K562 (cell line): ENCODE results near the gene LRP2. TPM values are rescaled to one million over a fixed set of nuclear protein-coding genes. Genes with fewer than 3 reads are reported as not detected.

Source experiments
- ATAC-seq: fragments of 200-7000 bp; cut with Tn5 transposase; 3 replicates; pipeline ENCODE4 v1.9.1; 2020; ENCODE audit warnings: moderate library complexity
- BruUV-seq: library from RNA; stranded (reverse); fragments of 400-500 nt; replicated peaks from 2 replicates; lab custom pipeline; 2021; lab: Mats Ljungman, UMichigan
- CTCF ChIA-PET: fragments of 300-600 bp; formaldehyde crosslinking; extraction: SDS; loops from one replicate; lab custom pipeline; 2021; ENCODE audit warnings: low intra/inter-chr PET ratio; lab: Yijun Ruan, JAX
- POLR2A ChIA-PET: fragments of 300-600, 350-650 bp; sonication (Branson Sonifier 250); formaldehyde crosslinking; extraction: SDS; loops from one replicate; lab custom pipeline; 2021; ENCODE audit warnings: antibody characterized with exemption, inconsistent platforms; lab: Yijun Ruan, JAX
- DNase-seq, 4 experiments: peaks; one replicate each; pipeline versions ENCODE4 v3.0.0 to v3.0.0-alpha.2; 2011 to 2018; ENCODE audit warnings: low spot score in 3 of 4, mixed read lengths in 3 of 4; ENCODE audit errors: extremely low read depth in 1 of 4
- FAIRE-seq: peaks from 2 replicates; lab custom pipeline; 2011; peaks lifted over from hg19 to GRCh38; lab: Jason Lieb, UNC
- H2AFZ ChIP-seq: 2 replicates; pipeline ENCODE4 v1.6.0; 2011; ENCODE audit warnings: low read depth, low read length, control low read depth, inconsistent platforms
- H3K27ac ChIP-seq: fragments of 200-600 bp; 3 replicates; pipeline ENCODE4 v1.8.0; 2011; ENCODE audit warnings: low read depth, mild to moderate bottlenecking, control low read depth, inconsistent platforms, low read length, moderate library complexity, mixed read lengths; ENCODE audit errors: extremely low read depth
- H3K27me3 ChIP-seq, 2 experiments: fragments of 300-600 bp in 1 of 2; 2 replicates in 1 of 2; 3 replicates in 1 of 2; pipeline versions ENCODE4 v1.6.0 to v1.8.0; 2011; ENCODE audit warnings: inconsistent platforms in 2 of 2, low read length in 2 of 2, mild to moderate bottlenecking in 1 of 2, mixed read lengths in 1 of 2, moderate library complexity in 1 of 2; ENCODE audit not compliant: control insufficient read depth in 2 of 2, insufficient read depth in 2 of 2
- H3K36me3 ChIP-seq: fragments of 300-600 bp; 3 replicates; pipeline ENCODE4 v1.8.0; 2011; ENCODE audit warnings: mild to moderate bottlenecking, low read length, inconsistent platforms; ENCODE audit not compliant: control insufficient read depth, insufficient read depth
- H3K4me1 ChIP-seq, 2 experiments: fragments of 200-600 bp in 1 of 2; replicated peaks in 1 of 2; 2 replicates in 1 of 2; 3 replicates in 1 of 2; pipeline versions ENCODE4 v1.5.1 to v1.8.0; 2011; ENCODE audit warnings: inconsistent platforms in 2 of 2, low read length in 2 of 2, mild to moderate bottlenecking in 1 of 2, mixed read lengths in 1 of 2, moderate library complexity in 1 of 2; ENCODE audit not compliant: control insufficient read depth in 2 of 2, insufficient read depth in 2 of 2
- H3K4me2 ChIP-seq: 2 replicates; pipeline ENCODE4 v1.6.1; 2011; ENCODE audit warnings: low read length, control low read depth, inconsistent platforms, mixed read lengths; ENCODE audit not compliant: insufficient read depth
- H3K4me3 ChIP-seq: fragments of 200-600 bp; sonication (generic), shearing (Covaris generic); 2 replicates; pipeline ENCODE4 v1.5.1; 2016; ENCODE audit warnings: control low read depth, inconsistent platforms
- H3K79me2 ChIP-seq: fragments of 200-600 bp; 3 replicates; pipeline ENCODE4 v1.8.0; 2011; ENCODE audit warnings: low read length, inconsistent platforms; ENCODE audit not compliant: control insufficient read depth, insufficient read depth
- H3K9ac ChIP-seq, 2 experiments: 2 replicates each; pipeline versions ENCODE4 v1.6.0 to v1.6.1; 2011; ENCODE audit warnings: low read depth in 2 of 2, low read length in 2 of 2, control low read depth in 1 of 2, inconsistent platforms in 1 of 2, mild to moderate bottlenecking in 1 of 2, mixed read lengths in 1 of 2; ENCODE audit not compliant: insufficient read depth in 1 of 2
- H3K9me1 ChIP-seq: one replicate; pipeline ENCODE4 v1.6.0; 2011; ENCODE audit warnings: inconsistent platforms, mild to moderate bottlenecking, low read length, moderate library complexity; ENCODE audit not compliant: control insufficient read depth, insufficient read depth
- H3K9me3 ChIP-seq: replicated peaks from 2 replicates; pipeline ENCODE4 v1.5.1; 2011; ENCODE audit warnings: low read depth, low read length, inconsistent platforms; ENCODE audit not compliant: control insufficient read depth, insufficient read depth
- H4K20me1 ChIP-seq: replicated peaks from 2 replicates; pipeline ENCODE4 v1.6.1; 2011; ENCODE audit warnings: low read length, inconsistent platforms, mixed read lengths; ENCODE audit not compliant: control insufficient read depth, insufficient read depth
- ARID3B ChIP-seq: fragments of 250-450 bp; sonication (Bioruptor Pico); IDR thresholded peaks from 2 replicates; pipeline ENCODE4 v1.4.0; 2020; ENCODE audit warnings: borderline replicate concordance
- CHCHD3 ChIP-seq: fragments of 250-450 bp; sonication (Bioruptor Pico); IDR thresholded peaks from 2 replicates; pipeline ENCODE4 v2.1.2; 2022; ENCODE audit warnings: mild to moderate bottlenecking
- CTBP1 ChIP-seq: fragments of 450-650 bp; IDR thresholded peaks from 2 replicates; pipeline ENCODE4 v1.6.1; 2016; ENCODE audit warnings: borderline replicate concordance
- HNRNPUL1 ChIP-seq: fragments of 200-400 bp; formaldehyde crosslinking; IDR thresholded peaks from 2 replicates; pipeline ENCODE4 v1.6.1; 2017; ENCODE audit warnings: low read length
- JUNB ChIP-seq: fragments of 450-650 bp; formaldehyde crosslinking; conservative IDR thresholded peaks from 2 replicates; pipeline ENCODE4 v1.4.0; 2020; ENCODE audit warnings: mild to moderate bottlenecking
- SP1 ChIP-seq: sonication (generic); formaldehyde crosslinking; IDR thresholded peaks from 2 replicates; pipeline ENCODE4 v1.8.1; 2022; ENCODE audit warnings: mild to moderate bottlenecking, missing genetic modification reagents
- ZFP30 ChIP-seq: fragments of 250-450 bp; sonication (Bioruptor Pico); IDR thresholded peaks from 2 replicates; pipeline ENCODE4 v1.8.0; 2022; ENCODE audit warnings: moderate library complexity, mild to moderate bottlenecking, inconsistent platforms, borderline replicate concordance
- ZNF224 ChIP-seq: sonication (generic); formaldehyde crosslinking; IDR thresholded peaks from 2 replicates; pipeline ENCODE4 v1.8.0; 2022; ENCODE audit warnings: mild to moderate bottlenecking, missing genetic modification reagents
- ZNF282 ChIP-seq: sonication (generic); formaldehyde crosslinking; IDR thresholded peaks from 2 replicates; pipeline ENCODE4 v1.8.1; 2023; ENCODE audit warnings: missing genetic modification reagents
- ZNF778 ChIP-seq: fragments of 450-650 bp; formaldehyde crosslinking; IDR thresholded peaks from 2 replicates; pipeline ENCODE4 v1.4.0; 2020; ENCODE audit warnings: mild to moderate bottlenecking, moderate library complexity
- WGBS: fragments of 100-300 bp; shearing (Covaris generic); methylation state at CpG from one replicate; pipeline ENCODE4 v1.1.6; 2016; ENCODE audit warnings: low coverage, mixed read lengths; ENCODE audit not compliant: insufficient coverage; ENCODE audit errors: missing lambda C conversion rate; 5-methylcytosine and 5-hydroxymethylcytosine counted together
- in situ Hi-C: fragments of 300-500 bp; cut with MboI; formaldehyde crosslinking; loops from 4 replicates; pipeline ENCODE4 v1.15.0; 2018; ENCODE audit warnings: inconsistent platforms, mixed read lengths
- intact Hi-C: fragments of 100-400 bp; cut with micrococcal nuclease; formaldehyde crosslinking; loops from 2 replicates; pipeline ENCODE4 v1.14.2; 2022
- polyA plus RNA-seq, 8 experiments: library from polyadenylated mRNA; depleted of rRNA in 4 of 8; stranded (reverse) in 5 of 8; unstranded in 3 of 8; fragments of >200 nt; fragmentation: Nextera tagmentation in 2 of 8; fragmentation: Illumina TruSeq in 1 of 8; extraction: Ambion mirVana in 2 of 8; extraction: Trizol in 1 of 8; gene quantifications; 2 replicates each; pipeline versions ENCODE4 v1.2.1 to v1.2.3, GENCODE V29; 2011 to 2014; ENCODE audit warnings: inconsistent platforms in 1 of 8, missing spikeins in 1 of 8
- total RNA-seq, 7 experiments: library from RNA; depleted of rRNA in 6 of 7; stranded (reverse); fragments of >200 nt in 6 of 7; fragmentation: Illumina TruSeq in 2 of 7; extraction: Trizol in 2 of 7; gene quantifications; 2 replicates each; pipeline versions ENCODE4 v1.2.1 to v1.2.3, GENCODE V29; 2011 to 2021; ENCODE audit warnings: low replicate concordance in 1 of 7

Gene LRP2
- total and polyA plus RNA-seq, 9 of the 15 experiments (the other 6 are each of a cell fraction or from before 2014, with no cell fraction given), result 0.04 to 0.18 (median 0.11) TPM; not detected in 1

GRCh38 chr2:169172914-169173313 is 189.4 kb downstream of the LRP2 start:
- Histone ChIP-seq H3K27ac (no peak overlapping the region), H3K4me3 (no peak overlapping the region), H3K4me2 (no peak overlapping the region), H4K20me1 (no peaks in the 10 kb centered on the region), H3K9me3 (no peaks in the 10 kb centered on the region), H3K36me3 (no peaks in the 10 kb centered on the region), H3K79me2 (no peaks in the 10 kb centered on the region), H3K27me3 (peaks cover 17 to 33% of the 10 kb centered on the region in 2 experiments), H3K9me1 (no peaks in the 10 kb centered on the region), H3K9ac (no peak overlapping the region), H3K4me1 (no peaks in the 10 kb centered on the region; a peak in 1 of 5 replicates), H2AFZ (no peak overlapping the region)
- FAIRE-seq (no peak), DNase-seq (peak in 1 of 4 experiments; percentile 23), ATAC-seq (peak; percentile 61; the same call in 2 of the 3 replicates)
- WGBS, result 0% methylated on average over 2 of the region's 2 CpGs
- in situ Hi-C loops (no loop called here), intact Hi-C loops (no loop called here)
- POLR2A ChIA-PET, result interaction anchor here (0.8 kb wide), 1 partner anchor 10 kb away, joined by 3 read pairs; no protein-coding TSS in a partner anchor
- BruUV-seq, result no TSS peak
- CTCF ChIA-PET, result no interaction called here
- no peak for TF ChIP-seq ZNF282 (CRISPR knock-in tag)
- no peak for TF ChIP-seq ZNF224 (CRISPR knock-in tag)
- TF ChIP-seq SP1 (CRISPR knock-in tag), result no peak
- TF ChIP-seq CHCHD3, result no peak
- TF ChIP-seq CTBP1, result no peak
- no peak for TF ChIP-seq HNRNPUL1
- no peak for TF ChIP-seq ZNF778 (CRISPR knock-in tag)
- TF ChIP-seq ZFP30, result no peak
- TF ChIP-seq ARID3B, result no peak
- no peak for TF ChIP-seq JUNB (CRISPR knock-in tag)
